DOHH2 (cell line): ENCODE data around the gene DNAH14.

Source experiments
- CTCF ChIP-seq: fragments of 200-600 bp; sonication (generic); IDR thresholded peaks from one replicate; pipeline ENCODE4 v1.5.1; 2014; ENCODE audit warnings: antibody characterized with exemption, mild to moderate bottlenecking, low read depth, low read length; ENCODE audit not compliant: poor library complexity, severe bottlenecking
- EZH2phosphoT487 ChIP-seq: fragments of 200-600 bp; sonication (generic); IDR thresholded peaks from 2 replicates; pipeline ENCODE4 v1.6.1; 2017; ENCODE audit warnings: borderline replicate concordance, mild to moderate bottlenecking, antibody characterized with exemption, low read length, moderate library complexity, mixed read lengths

- TF ChIP-seq CTCF, result no peak
- TF ChIP-seq EZH2phosphoT487, result no peak
Measured at GRCh38 chr1:225253784-225254183, 324.3 kb downstream of the DNAH14 start.
